Measurements from ENCODE around the gene E2F6. TPM values are rescaled to one million over a fixed set of nuclear protein-coding genes. Genes with fewer than 3 reads are reported as not detected.

E2F6 gene
- total RNA-seq, 1 donor from 2014 or later = 19.4 TPM

DNA sequence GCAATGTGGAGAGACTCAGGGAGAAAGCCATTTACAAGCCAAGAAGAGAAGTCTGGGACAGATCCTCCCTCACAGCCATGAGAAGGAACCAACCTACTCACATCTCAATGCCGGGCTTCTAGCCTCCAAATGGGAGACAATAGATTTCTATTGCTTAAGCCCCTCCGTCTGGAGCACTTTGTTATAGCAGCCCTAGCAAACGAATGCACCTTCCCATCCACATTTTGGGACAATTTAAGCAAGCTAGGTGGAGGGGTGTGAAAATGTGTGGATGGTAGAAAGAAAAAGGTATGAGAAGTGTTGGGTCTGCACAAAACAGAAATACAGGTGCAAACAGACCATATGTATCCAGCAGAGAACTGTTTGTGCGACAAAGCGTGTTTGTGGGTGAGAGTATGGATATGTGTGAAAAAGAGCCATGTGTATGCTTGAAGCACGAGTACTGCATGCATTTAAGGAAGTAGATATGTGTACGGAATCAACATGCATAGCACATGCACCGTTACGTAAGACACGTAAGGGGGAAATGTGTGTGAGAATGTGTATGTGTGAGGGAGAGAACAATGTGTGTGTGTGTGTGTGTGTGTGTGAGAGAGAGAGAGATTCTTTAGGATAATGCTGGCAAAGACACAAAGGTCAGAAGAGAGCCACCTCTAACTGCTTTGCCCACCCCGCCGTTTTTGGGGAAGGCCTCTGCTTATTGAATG is 13.1 kb upstream of the E2F6 start:
- Mint-ChIP-seq H3K9me3 (no peaks in the 10 kb centered on the region), H3K4me3 (peak overlapping the region; percentile 38), H3K27ac (no peak overlapping the region), H3K36me3 (peaks cover 5% of the 10 kb centered on the region), H3K27me3 (peaks cover 36% of the 10 kb centered on the region), H3K4me1 (ENCODE audit: unreplicated experiment) (peaks cover 25% of the 10 kb centered on the region)
- no peak for DNase-seq (ENCODE audit: extremely low spot score, unreplicated experiment)
- TF ChIP-seq, protein P1, sequence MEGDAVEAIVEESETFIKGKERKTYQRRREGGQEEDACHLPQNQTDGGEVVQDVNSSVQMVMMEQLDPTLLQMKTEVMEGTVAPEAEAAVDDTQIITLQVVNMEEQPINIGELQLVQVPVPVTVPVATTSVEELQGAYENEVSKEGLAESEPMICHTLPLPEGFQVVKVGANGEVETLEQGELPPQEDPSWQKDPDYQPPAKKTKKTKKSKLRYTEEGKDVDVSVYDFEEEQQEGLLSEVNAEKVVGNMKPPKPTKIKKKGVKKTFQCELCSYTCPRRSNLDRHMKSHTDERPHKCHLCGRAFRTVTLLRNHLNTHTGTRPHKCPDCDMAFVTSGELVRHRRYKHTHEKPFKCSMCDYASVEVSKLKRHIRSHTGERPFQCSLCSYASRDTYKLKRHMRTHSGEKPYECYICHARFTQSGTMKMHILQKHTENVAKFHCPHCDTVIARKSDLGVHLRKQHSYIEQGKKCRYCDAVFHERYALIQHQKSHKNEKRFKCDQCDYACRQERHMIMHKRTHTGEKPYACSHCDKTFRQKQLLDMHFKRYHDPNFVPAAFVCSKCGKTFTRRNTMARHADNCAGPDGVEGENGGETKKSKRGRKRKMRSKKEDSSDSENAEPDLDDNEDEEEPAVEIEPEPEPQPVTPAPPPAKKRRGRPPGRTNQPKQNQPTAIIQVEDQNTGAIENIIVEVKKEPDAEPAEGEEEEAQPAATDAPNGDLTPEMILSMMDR (conservative IDR thresholded peaks at IDR 0.05) = no peak

DNA sequence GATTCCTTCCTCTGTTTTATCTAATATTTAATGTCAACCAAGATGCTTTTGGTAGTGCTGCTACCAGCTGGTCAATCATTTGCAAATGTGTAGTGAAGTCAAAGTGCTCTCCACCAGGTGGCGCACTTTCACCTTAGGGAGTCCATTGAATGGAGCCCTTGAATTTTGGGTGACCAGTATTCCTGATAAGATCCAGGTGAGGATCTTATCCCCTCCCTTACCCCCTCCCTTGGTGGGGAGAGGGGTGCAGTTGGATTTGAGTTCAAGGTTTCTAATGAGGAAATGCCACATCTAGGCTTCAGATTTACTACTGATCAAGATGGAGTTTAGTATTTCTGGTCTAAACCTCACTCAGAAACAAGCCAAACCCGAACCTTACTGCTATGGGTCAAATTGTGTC is 12.0 kb upstream of the E2F6 start:
- TF ChIP-seq, protein P1 (conservative IDR thresholded peaks at IDR 0.05) = peak; percentile 99
- no peak overlapping the region for H3K27ac Mint-ChIP-seq
- no peaks in the 10 kb centered on the region for H3K9me3 Mint-ChIP-seq
- DNase-seq (ENCODE audit: extremely low spot score, unreplicated experiment) = peak; percentile 89
- H3K36me3 Mint-ChIP-seq = no peaks in the 10 kb centered on the region
- no peak overlapping the region for H3K4me3 Mint-ChIP-seq
- peaks cover 16% of the 10 kb centered on the region for H3K4me1 Mint-ChIP-seq (ENCODE audit: unreplicated experiment)
- H3K27me3 Mint-ChIP-seq = peaks cover 32% of the 10 kb centered on the region

DNA sequence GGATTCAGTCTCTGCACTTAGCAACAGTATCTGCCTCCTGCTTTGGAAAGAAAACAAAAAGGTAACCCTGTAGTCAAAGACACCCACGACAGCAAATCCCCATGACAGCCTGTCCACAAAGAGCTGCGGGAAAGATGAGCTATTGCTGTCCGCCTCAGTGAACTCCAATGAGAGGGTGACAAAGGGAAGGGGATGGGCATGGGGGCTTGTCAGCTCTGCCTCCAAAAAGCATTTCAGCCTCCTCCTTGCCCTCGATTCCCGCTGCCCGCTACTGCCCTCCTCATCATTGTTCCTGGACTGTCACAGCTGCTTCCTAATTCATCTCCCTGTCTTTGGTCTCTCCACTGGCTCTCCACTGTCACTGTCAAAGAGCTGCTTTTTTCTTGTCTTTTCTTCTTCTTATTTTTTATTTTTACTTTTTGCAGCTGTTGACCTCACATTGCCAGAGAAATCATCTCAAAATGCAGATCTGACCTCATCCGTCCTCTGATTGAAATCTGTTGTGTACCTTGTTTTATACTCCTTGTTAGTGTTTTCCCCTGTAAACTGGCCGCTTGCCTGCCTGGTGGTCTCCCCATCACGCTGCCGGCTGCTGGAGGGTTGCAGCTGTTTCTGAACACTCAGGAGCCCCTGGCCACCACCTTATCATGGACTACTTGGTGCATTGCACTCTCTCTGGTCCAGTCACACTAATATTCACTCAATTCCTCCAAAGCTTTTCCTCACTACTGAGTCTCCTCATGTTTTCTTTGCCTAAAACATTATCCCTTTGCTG is 7.9 kb upstream of the E2F6 start:
- no peak overlapping the region for H3K4me3 Mint-ChIP-seq
- no peaks in the 10 kb centered on the region for H3K9me3 Mint-ChIP-seq

DNA sequence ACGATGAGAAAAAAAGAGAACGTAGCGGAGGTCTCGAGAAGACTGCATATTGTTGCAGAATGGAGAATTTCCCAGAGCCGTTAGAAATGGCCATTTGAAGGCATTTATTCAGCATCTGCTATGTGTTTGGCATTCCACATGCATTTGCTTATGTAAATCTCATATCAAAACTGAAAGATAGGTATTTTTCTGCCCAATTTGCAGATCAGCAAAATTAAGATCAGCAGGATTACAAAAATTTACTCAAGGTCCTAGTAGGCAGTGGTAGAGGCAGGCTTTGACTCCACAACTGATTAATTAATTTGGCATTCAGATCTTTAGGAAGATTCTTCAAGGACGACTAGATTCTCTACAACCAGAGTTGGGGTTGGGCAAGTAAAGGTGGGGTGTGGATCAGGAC is 1.8 kb upstream of the E2F6 start:
- peaks cover 20% of the 10 kb centered on the region for H3K4me1 Mint-ChIP-seq (ENCODE audit: unreplicated experiment)
- DNase-seq (ENCODE audit: extremely low spot score, unreplicated experiment) = no peak
- H3K27me3 Mint-ChIP-seq = peaks cover 12% of the 10 kb centered on the region
- TF ChIP-seq, protein P1 (conservative IDR thresholded peaks at IDR 0.05) = no peak
- H3K27ac Mint-ChIP-seq = no peak overlapping the region
- H3K36me3 Mint-ChIP-seq = peaks cover 16% of the 10 kb centered on the region
- no peak overlapping the region for H3K4me3 Mint-ChIP-seq
- no peaks in the 10 kb centered on the region for H3K9me3 Mint-ChIP-seq

More for the DNA sequence above, 7.9 kb upstream of the E2F6 start:
- Mint-ChIP-seq H3K4me1 (ENCODE audit: unreplicated experiment) (no peaks in the 10 kb centered on the region), H3K27ac (no peak overlapping the region), H3K27me3 (peaks cover 24% of the 10 kb centered on the region), H3K36me3 (no peaks in the 10 kb centered on the region)
- DNase-seq (ENCODE audit: extremely low spot score, unreplicated experiment) = no peak
- TF ChIP-seq, protein P1 (conservative IDR thresholded peaks at IDR 0.05) = no peak

DNA sequence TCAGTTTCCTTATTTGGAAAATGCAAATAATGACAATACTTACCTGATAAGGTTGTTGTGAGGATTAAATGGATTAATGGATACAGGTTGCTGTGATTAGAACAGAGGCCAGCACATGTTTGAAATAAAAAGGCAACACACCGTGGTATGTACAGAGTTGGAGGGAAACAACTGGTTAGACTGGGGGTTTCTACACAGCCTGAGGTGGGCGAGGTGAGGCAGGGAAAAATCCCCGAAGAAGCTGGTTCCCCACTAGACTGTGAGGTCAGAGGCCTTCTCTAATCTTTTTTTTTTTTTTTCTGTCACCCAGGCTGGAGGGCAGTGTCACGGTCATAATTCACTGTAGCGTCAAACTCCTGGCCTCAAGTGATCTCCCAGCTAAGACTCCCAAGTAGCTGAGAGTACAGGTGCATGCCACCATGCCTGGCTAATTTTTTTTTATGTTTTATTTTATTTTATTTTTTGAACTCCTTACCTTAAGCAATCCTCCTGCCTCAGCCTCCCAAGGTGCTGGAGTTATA is 1.2 kb upstream of the E2F6 start:
- Mint-ChIP-seq H3K4me1 (ENCODE audit: unreplicated experiment) (peaks cover 22% of the 10 kb centered on the region), H3K27ac (peak overlapping the region; percentile 25), H3K9me3 (no peaks in the 10 kb centered on the region), H3K4me3 (peak overlapping the region; percentile 94), H3K36me3 (peaks cover 16% of the 10 kb centered on the region), H3K27me3 (peaks cover 8% of the 10 kb centered on the region)
- no peak for DNase-seq (ENCODE audit: extremely low spot score, unreplicated experiment)
- TF ChIP-seq, protein P1 (conservative IDR thresholded peaks at IDR 0.05) = no peak

All from type B pancreatic cell (in vitro differentiated cells).